SK-N-MC (cell line): ENCODE measurements around the gene TECPR2.

Source experiments
- EZH2 ChIP-seq: fragments of 200-600 bp; sonication (generic); IDR thresholded peaks from one replicate; pipeline ENCODE4 v1.6.1; 2017; ENCODE audit warnings: antibody characterized with exemption
- FOXP2 ChIP-seq: optimal IDR thresholded peaks from 2 replicates; pipeline ENCODE3; 2011; ENCODE audit warnings: mild to moderate bottlenecking, moderate library complexity; ENCODE audit not compliant: insufficient read depth; ENCODE audit errors: extremely low read length, control extremely low read depth
- POLR2AphosphoS5 ChIP-seq: IDR thresholded peaks from 2 replicates; pipeline ENCODE4 v1.6.1; 2012; ENCODE audit warnings: mild to moderate bottlenecking, low read depth, low read length, borderline replicate concordance

DNA sequence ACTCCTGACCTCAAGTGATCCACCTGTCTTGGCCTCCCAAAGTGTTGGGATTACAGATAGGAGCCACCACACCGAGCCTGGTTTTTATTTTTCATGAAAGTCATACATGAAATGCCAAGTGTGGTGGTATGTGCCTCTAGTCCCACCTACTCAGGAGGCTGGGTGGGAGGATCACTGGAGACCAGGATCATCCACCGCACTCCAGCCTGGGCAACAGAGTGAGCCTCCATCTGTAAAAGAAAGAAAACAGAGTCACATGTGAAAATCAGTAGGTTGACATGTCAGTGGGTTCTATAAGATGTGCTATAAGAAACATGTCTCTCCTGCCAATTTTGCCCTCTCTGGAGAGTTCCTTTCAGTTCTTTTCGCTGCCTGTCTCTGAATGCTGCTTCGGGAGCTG is 118.6 kb downstream of the TECPR2 start:
- no peak for TF ChIP-seq EZH2
- no peak for TF ChIP-seq POLR2AphosphoS5
- no peak for TF ChIP-seq FOXP2
